HG02798 (cell line): Measurements from ENCODE around the gene UBL4A.

Experiments used
- ATAC-seq: cut with Tn5 transposase; IDR thresholded peaks from one replicate; pipeline ENCODE4 v1.9.1; 2021; ENCODE audit warnings: mild to moderate bottlenecking; ENCODE audit not compliant: unreplicated experiment, poor library complexity

UBL4A gene

DNA sequence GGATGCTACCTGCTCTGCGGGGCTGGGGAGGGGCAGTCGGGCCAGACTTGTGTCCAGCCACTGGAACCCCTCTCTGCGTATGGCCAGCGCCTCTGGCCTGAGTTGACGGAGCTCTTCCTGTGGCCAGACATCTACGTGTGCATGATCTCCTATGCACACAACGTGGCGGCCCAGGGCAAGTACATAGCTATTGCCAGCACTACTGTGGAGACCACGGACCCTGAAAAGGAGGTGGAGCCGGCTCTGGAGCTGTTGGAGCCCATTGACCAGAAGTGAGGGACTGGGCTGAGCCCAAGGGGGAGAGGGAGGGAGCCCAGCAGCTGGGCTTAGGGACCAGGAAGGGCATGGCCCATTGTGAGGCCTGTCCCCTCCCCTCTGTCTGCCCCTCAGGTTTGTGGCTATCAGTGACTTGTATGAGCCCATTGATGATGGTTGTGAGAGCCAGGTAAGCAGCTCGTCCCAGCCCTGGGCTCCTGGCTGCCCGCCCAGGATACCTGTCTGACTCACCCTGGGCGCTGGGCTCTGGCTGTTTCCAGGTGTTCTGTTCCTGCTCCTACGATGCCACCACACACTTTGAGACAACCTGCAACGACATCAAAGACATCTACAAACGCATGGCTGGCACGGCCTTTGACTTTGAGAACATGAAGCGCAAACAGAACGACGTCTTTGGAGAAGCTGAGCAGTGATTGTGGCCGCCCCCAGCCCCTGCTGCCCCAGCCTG, 44.3 kb downstream of the UBL4A start:
- ATAC-seq = no peak

DNA sequence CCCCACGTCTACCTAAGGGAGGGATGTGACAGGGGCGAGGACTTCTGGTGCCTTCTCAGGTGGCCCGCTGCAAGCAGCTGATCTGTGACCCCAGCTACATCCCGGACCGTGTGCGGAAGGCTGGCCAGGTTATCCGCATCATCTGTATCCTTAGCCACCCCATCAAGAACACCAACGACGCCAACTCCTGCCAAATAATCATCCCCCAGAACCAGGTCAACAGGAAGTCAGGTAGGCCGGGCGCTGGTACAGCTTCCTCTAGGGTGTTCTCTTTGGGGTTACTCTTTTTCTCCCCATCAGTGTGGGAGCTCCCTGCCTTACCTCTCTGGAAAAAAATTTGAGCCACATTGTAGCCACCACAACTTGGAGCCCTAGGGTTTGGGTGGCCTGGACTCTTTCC, 44.9 kb downstream of the UBL4A start:
- no peak for ATAC-seq

DNA sequence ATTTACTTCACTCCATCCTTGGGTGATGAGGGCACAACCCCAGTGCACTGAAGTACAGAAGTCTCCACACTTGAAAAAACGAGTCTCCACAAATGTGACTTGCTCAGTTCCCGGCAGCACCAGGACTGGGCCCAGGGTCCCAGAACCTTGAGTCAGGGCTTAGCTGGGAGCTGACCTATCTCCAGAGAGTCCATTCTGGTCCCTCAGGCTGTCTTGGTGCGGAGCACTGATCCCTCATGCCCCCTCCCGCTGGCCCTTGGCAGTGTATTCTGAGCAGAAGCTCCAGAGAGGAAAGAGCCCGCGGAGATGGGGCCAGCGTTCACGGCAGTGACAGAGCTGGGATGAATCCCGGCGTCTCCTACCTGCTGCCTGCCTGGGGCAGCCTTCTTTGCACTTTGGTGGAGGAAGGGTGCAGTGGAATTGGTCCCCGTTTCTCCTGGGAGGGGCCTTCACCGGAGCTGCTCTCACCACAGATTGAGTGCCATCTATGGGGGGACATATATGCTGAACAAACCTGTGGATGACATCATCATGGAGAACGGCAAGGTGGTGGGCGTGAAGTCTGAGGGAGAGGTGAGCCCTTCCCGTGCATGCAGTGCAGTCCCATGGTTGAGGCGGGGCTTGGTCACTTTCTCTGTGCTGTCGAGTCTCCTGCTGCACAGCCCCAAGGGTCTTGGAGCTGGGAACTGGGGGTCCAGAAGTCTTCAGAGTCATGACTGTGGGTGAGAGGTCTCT, 45.6 kb downstream of the UBL4A start:
- no peak for ATAC-seq

DNA sequence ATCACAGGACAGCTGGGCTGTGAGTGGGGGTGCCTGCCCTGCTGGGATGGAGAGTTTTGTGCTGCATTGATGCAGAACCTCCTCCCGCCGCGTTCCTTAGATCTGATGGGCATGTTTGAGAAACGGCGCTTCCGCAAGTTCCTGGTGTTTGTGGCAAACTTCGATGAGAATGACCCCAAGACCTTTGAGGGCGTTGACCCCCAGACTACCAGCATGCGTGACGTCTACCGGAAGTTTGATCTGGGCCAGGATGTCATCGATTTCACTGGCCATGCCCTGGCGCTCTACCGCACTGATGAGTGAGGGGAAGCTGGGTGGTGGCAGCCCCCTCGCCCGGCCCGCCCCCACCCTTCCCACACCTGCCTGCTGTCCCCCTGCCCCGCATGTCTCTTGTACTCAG, 46.6 kb downstream of the UBL4A start:
- ATAC-seq = no peak

DNA sequence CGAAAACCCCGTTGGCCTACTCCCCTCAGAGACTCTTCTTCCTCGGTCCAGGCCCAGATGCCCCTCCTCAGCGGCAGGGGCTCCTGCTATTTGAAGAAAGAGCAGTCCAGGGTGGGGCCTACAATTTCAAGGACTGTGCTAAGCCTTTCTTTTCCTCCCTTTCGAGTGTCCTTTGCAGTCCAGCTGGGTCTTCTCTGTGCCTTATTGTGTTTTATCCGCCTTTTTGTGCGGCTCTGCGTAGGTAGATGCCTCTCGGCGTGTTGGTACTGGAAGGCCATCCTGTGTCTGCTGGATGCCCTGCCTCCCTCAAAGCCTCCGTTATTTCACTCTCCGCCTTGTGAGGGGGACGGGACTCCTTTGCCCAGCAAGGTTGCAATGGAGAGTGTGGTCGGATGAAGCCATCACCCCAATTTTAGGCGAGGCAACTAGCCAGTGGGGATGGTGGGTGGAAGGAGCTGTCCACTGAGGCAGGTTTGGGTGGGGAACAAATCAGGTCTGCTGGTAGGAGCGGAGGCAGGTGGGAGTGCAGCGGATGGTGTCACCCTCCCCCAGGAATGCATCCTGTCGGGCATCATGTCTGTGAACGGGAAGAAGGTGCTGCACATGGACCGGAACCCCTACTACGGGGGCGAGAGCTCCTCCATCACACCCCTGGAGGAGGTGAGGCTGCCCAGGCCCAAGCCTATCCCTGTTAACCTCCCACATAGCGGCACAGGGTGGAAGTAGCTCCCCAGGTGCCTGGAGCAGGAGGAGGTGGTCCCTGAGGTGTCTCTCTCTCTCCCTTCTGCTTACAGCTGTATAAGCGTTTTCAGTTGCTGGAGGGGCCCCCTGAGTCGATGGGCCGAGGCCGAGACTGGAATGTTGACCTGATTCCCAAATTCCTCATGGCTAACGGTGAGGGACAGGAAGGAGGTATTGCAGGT, 48.2 kb downstream of the UBL4A start:
- no peak for ATAC-seq

DNA sequence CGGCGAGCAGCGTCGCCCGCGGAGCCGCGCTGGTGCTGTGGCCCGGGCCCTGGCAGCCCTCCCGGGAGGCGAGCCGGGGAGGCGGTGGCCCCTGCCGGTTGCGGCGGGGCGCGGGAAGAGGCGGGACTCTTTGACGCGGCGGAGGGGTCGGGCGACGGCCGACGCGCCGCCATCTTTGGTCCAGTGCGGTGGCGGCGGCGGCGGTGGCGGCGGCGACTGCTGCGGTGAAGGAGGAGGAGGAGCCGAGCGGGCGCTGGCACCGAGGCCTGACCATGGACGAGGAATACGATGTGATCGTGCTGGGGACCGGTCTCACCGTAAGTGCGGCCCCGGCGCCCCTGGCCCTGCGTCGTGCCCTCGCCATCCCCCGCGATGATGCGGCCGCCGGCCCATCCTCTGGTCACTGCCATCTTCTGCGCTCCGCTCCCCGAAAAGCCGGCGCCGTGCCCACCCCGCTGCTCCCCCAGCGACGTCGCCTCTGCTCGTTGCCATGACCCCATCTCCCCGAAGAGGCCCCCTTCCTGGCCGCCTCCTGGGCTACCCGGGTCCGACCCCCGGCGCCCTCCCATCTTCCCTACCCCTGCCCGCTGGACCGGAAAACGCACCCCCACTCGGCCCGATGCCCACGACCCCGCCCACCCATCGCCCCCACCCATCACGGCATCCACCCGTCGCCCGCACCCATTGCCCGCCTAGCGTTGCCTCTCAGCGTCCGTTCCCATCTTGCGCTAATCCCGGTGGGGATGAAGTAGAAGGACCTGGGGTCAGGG, 49.2 kb downstream of the UBL4A start, which contains the start of gene GDI1:
TSS of gene GDI1 (plus strand) at position 172 of the 770 bp plus-strand sequence. CDS start at position 273, 101 bp downstream.
- ATAC-seq = peak; percentile 61

DNA sequence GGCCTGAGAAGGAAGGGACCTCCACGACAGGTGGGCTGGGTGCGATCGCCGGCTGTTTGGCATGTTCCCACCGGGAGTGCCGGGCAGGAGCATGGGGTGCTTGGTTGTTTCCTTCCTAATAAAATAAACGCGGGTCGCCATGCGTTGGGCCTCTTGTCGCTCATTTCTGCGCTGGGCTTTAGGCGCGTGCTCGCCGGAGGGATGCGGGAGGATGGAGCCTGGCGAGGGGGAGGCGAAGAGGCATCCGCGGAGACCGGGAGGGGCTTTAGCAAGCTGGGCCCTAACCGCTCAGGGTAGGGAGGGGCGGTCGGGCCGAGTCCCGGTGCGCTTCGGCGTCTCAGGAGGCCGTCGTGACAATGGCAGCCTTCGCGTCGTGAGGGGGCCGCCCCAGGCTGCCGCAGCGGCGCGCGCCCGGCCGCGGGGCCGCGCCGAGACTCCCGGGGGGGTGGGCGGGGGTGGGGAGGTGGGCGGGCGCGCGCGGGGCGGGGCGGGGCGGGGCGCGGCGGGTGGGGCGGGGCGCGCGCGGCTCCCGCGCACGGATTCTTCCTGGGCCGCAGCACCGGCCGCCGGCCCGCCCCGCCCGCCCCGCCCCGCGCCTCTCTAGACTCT, 49.9 kb downstream of the UBL4A start:
- peak; percentile 47 for ATAC-seq

DNA sequence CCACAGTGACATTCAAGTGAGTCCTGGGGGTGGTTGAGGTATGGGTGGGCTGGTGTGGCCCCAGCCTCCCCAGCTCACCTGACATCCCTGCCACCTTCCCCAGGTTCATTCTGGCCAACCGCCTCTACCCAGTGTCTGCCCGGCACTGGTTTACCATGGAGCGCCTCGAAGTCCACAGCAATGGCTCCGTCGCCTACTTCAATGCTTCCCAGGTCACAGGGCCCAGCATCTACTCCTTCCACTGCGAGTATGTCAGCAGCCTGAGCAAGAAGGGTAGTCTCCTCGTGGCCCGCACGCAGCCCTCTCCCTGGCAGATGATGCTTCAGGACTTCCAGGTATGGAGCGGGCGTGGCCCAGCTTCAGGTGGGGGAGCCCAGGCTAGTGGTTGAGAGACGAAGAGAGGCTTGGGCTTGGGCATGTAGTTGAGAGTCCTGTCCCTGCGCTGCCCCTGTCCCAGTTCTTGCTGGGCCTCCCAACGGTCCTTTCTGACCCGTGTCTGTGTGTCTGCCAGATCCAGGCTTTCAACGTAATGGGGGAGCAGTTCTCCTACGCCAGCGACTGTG, 51.2 kb downstream of the UBL4A start:
- ATAC-seq = no peak

DNA sequence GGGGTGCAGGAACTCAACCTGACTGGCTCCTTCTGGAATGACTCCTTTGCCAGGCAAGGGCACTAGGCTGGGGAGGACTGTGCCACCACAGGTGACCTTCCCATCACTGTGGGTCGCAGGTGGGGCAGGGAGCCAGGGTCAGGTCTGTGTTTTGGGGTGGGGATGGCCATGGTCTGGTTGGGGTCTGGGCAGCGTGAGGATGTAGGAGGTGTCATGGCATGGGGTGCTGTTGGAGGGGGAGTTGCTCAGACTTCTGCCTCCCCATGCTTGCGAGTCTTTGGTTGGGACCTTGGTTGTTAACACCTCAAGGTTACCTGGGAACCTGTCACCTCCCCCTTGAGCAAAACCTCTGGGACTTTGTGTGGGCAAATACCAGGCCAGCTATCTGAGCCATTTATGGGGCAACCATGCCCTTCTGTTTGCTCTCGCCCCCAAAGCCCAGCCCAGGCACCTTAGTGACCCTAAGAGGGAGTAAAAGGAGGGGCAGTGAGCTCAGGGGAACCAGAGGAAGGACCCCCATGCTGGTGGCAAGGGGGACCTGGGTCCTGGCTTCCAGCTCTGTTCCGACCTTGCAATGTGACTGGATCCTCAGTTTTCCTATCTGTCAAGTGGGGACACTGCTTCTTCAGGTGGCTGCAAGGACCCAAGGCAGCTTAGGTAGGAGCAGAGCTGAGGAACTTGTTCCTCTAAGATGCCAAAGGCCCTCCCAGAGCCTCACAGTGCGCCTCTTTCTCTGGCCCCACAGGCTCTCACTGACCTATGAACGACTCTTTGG, 51.8 kb downstream of the UBL4A start:
- ATAC-seq = no peak
